HCT116 (cell line): ENCODE measurements around the gene NDUFS8. TPM values are rescaled to one million over a fixed set of nuclear protein-coding genes. Genes with fewer than 3 reads are reported as not detected.

Source experiments
- ATAC-seq: fragments of 200-7000 bp; cut with Tn5 transposase; 2 replicates; pipeline ENCODE4 v1.9.1; 2020; ENCODE audit warnings: mild to moderate bottlenecking, moderate library complexity
- BruUV-seq: library from RNA; stranded (reverse); fragments of 400-500 nt; replicated peaks from 2 replicates; lab custom pipeline; 2021; lab: Mats Ljungman, UMichigan
- CTCF ChIA-PET: fragments of 300-600 bp; sonication (Branson Sonifier 250); formaldehyde crosslinking; loops from one replicate; lab custom pipeline; 2021; ENCODE audit warnings: antibody characterized with exemption; lab: Charles Lee
- POLR2A ChIA-PET: fragments of 300-600, 350-600 bp; sonication (Branson Sonifier 250); formaldehyde crosslinking; loops from one replicate; lab custom pipeline; 2021; ENCODE audit warnings: antibody characterized with exemption; lab: Charles Lee
- RAD21 ChIA-PET, 2 experiments: fragments of 300-600 bp; sonication (Branson Sonifier 250); formaldehyde crosslinking; loops; one replicate each; lab custom pipeline; 2023; ENCODE audit warnings: low total read pairs in 2 of 2; ENCODE audit not compliant: uncharacterized antibody in 2 of 2, unreplicated experiment in 2 of 2, low non-redundant PET in 1 of 2; lab: Charles Lee
- DNase-seq: peaks from one replicate; pipeline ENCODE4 v3.0.0-alpha.2; 2010; ENCODE audit warnings: low read depth, low spot score
- H2AFZ ChIP-seq: fragments of 200-600 bp; shearing (Covaris generic), sonication (generic); 2 replicates; pipeline ENCODE4 v1.6.1; 2017; ENCODE audit warnings: low read depth, mixed run types, mixed read lengths, antibody characterized with exemption, low read length; ENCODE audit not compliant: poor library complexity, severe bottlenecking
- H3K27ac ChIP-seq: 2 replicates; pipeline ENCODE4 v1.5.1; 2012; ENCODE audit warnings: low read depth, low read length
- H3K27me3 ChIP-seq: fragments of 200-600 bp; sonication (generic); 2 replicates; pipeline ENCODE4 v1.6.1; 2016; ENCODE audit warnings: mixed run types, low read length, mixed read lengths; ENCODE audit not compliant: insufficient read depth
- H3K36me3 ChIP-seq, 2 experiments: fragments of 200-500 bp in 1 of 2; fragments of 200-600 bp in 1 of 2; sonication (Bioruptor generic) in 1 of 2; sonication (generic) in 1 of 2; 2 replicates each; pipeline versions ENCODE4 v1.5.1 to v1.6.1; 2014 to 2016; ENCODE audit warnings: low read length in 2 of 2, inconsistent platforms in 1 of 2, mixed read lengths in 1 of 2, mixed run types in 1 of 2; ENCODE audit not compliant: insufficient read depth in 2 of 2, control insufficient read depth in 1 of 2
- H3K4me1 ChIP-seq, 2 experiments: fragments of 200-600 bp in 1 of 2; sonication (generic) in 1 of 2; 2 replicates each; pipeline versions ENCODE4 v1.5.1 to v1.6.1; 2012 to 2017; ENCODE audit warnings: low read length in 2 of 2, inconsistent platforms in 1 of 2, mild to moderate bottlenecking in 1 of 2, mixed read lengths in 1 of 2, mixed run types in 1 of 2, moderate library complexity in 1 of 2; ENCODE audit not compliant: insufficient read depth in 2 of 2, control insufficient read depth in 1 of 2
- H3K4me2 ChIP-seq: fragments of 200-600 bp; sonication (generic); 2 replicates; pipeline ENCODE4 v1.6.1; 2017; ENCODE audit warnings: mixed run types, low read length, mixed read lengths
- H3K4me3 ChIP-seq, 2 experiments: fragments of 200-600 bp in 1 of 2; sonication (generic) in 1 of 2; replicated peaks in 1 of 2; 2 replicates each; pipeline ENCODE4 v1.5.1; 2011 to 2016; ENCODE audit warnings: low read length in 2 of 2, control low read depth in 1 of 2, low read depth in 1 of 2, mild to moderate bottlenecking in 1 of 2, mixed read lengths in 1 of 2, mixed run types in 1 of 2
- H3K79me2 ChIP-seq: fragments of 200-600 bp; sonication (generic); 2 replicates; pipeline ENCODE4 v1.6.1; 2017; ENCODE audit warnings: mild to moderate bottlenecking, mixed run types, low read length, moderate library complexity, mixed read lengths; ENCODE audit not compliant: insufficient read depth
- H3K9ac ChIP-seq: fragments of 200-600 bp; sonication (generic); 2 replicates; pipeline ENCODE4 v1.6.1; 2016; ENCODE audit warnings: low read length, mixed read lengths
- H3K9me2 ChIP-seq: fragments of 200-600 bp; sonication (generic), shearing (Covaris generic); 2 replicates; pipeline ENCODE4 v1.6.1; 2017; ENCODE audit warnings: mixed run types, mild to moderate bottlenecking, moderate library complexity; ENCODE audit not compliant: insufficient read depth
- H3K9me3 ChIP-seq, 2 experiments: fragments of 200-500 bp in 1 of 2; fragments of 200-600 bp in 1 of 2; sonication (Bioruptor generic) in 1 of 2; sonication (generic) in 1 of 2; 2 replicates each; pipeline ENCODE4 v1.6.1; 2014 to 2017; ENCODE audit warnings: low read length in 2 of 2, mixed read lengths in 2 of 2, inconsistent platforms in 1 of 2, low read depth in 1 of 2, mild to moderate bottlenecking in 1 of 2, mixed run types in 1 of 2, moderate library complexity in 1 of 2; ENCODE audit not compliant: control insufficient read depth in 1 of 2, insufficient read depth in 1 of 2
- H4K20me1 ChIP-seq: fragments of 200-600 bp; sonication (generic), shearing (Covaris generic); 2 replicates; pipeline ENCODE4 v1.6.1; 2017; ENCODE audit warnings: mixed run types, mild to moderate bottlenecking, moderate library complexity; ENCODE audit not compliant: insufficient read depth
- CEBPB ChIP-seq: IDR thresholded peaks from 2 replicates; pipeline ENCODE4 v1.6.1; 2012; ENCODE audit warnings: low read depth
- CTCF ChIP-seq, 3 experiments: fragments of 200-600 bp in 1 of 3; sonication (generic) in 1 of 3; IDR thresholded peaks in 2 of 3; conservative IDR thresholded peaks in 1 of 3; 2 replicates each; pipeline ENCODE4 v1.5.1; 2012 to 2017; ENCODE audit warnings: low read depth in 2 of 3, low read length in 2 of 3, antibody characterized with exemption in 1 of 3, borderline replicate concordance in 1 of 3, control low read depth in 1 of 3, mild to moderate bottlenecking in 1 of 3, mixed read lengths in 1 of 3, mixed run types in 1 of 3, moderate library complexity in 1 of 3; ENCODE audit not compliant: insufficient read depth in 1 of 3
- EZH2 ChIP-seq: fragments of 200-600 bp; sonication (generic); IDR thresholded peaks from 2 replicates; pipeline ENCODE4 v1.6.1; 2017; ENCODE audit warnings: antibody characterized with exemption, mixed run types
- RAD21 ChIP-seq: IDR thresholded peaks from 2 replicates; pipeline ENCODE4 v1.6.1; 2012; ENCODE audit warnings: low read depth, mild to moderate bottlenecking
- SRF ChIP-seq: IDR thresholded peaks from 2 replicates; pipeline ENCODE4 v1.6.1; 2012; ENCODE audit warnings: low read depth
- ZBTB33 ChIP-seq: IDR thresholded peaks from 2 replicates; pipeline ENCODE4 v1.6.1; 2011; ENCODE audit warnings: mild to moderate bottlenecking, low read length, moderate library complexity; ENCODE audit not compliant: insufficient replicate concordance; ENCODE audit errors: extremely low read depth
- intact Hi-C: fragments of 100-400 bp; cut with micrococcal nuclease; formaldehyde crosslinking; loops from 2 replicates; pipeline ENCODE4 v1.10.0; 2022
- total RNA-seq: library from RNA; stranded (reverse); gene quantifications from one replicate; pipeline ENCODE4 v1.2.1, GENCODE V29; 2021; ENCODE audit not compliant: unreplicated experiment

Gene NDUFS8
- total RNA-seq, 1 experiment from 2014 or later = 189 TPM

DNA sequence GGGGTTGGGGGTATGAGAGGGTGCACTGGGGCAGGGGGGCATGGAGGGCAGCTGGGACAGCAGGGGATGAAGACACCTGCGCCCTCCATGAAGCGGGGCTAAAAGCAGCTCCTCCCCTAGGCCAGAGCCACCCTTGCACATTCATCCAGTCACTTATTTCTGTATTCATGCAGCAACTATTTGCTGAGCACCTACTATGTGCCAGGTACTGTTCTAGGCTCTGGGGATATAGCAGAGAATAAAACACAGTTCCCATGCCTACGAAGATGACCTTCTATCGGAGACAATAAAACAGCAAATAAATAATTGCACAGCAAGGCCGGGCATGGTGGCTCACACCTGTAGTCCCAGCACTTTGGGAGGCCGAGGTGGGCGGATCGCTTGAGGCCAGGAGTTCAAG is 15.0 kb upstream of the NDUFS8 start:
- Histone ChIP-seq H3K4me3 (no peak overlapping the region), H3K36me3 (no peaks in the 10 kb centered on the region), H3K9me3 (no peaks in the 10 kb centered on the region), H3K27ac (peak overlapping the region; percentile 96; the same call in 1 of the 2 replicates), H3K9me2 (no peaks in the 10 kb centered on the region), H3K4me1 (peaks cover 81 to 91% of the 10 kb centered on the region in 2 experiments), H2AFZ (no peak overlapping the region), H3K27me3 (no peaks in the 10 kb centered on the region), H3K4me2 (peak overlapping the region; percentile 97), H4K20me1 (no peaks in the 10 kb centered on the region), H3K9ac (peak overlapping the region; percentile 86), H3K79me2 (peaks cover 20% of the 10 kb centered on the region; the same call in 1 of the 2 replicates)
- RAD21 ChIA-PET = no interaction called here
- no peak for ATAC-seq
- POLR2A ChIA-PET = no interaction called here
- DNase-seq = no peak
- CTCF ChIA-PET = no interaction called here
- intact Hi-C loops = no loop called here
- no TSS peak for BruUV-seq
- TF ChIP-seq CTCF (IDR thresholded peaks at IDR 0.05 in 2 of 3, conservative IDR thresholded peaks at IDR 0.05 in 1 of 3; ENCODE audit: borderline replicate concordance in 1 of 3, insufficient read depth in 1 of 3, low read depth in 2 of 3, low read length in 2 of 3) (no peak), RAD21 (no peak), ZBTB33 (no peak), SRF (no peak), EZH2 (no peak), CEBPB (no peak)
